IMR-90 (cell line): ENCODE data around the gene CCT5. TPM values are rescaled to one million over a fixed set of nuclear protein-coding genes. Genes with fewer than 3 reads are reported as not detected.

Experiments
- ATAC-seq: fragments of 200-7000 bp; cut with Tn5 transposase; 2 replicates; pipeline ENCODE4 v1.9.1; 2020; ENCODE audit warnings: low read depth, mild to moderate bottlenecking, moderate library complexity
- BruUV-seq: library from RNA; stranded (reverse); fragments of 400-500 nt; replicated peaks from 2 replicates; lab custom pipeline; 2021; lab: Mats Ljungman, UMichigan
- CTCF ChIA-PET: fragments of 300-600 bp; formaldehyde crosslinking; extraction: SDS; loops from one replicate; lab custom pipeline; 2021; ENCODE audit warnings: antibody characterized with exemption; lab: Yijun Ruan, JAX
- POLR2A ChIA-PET: fragments of 300-600 bp; sonication (Branson Sonifier 250); formaldehyde crosslinking; loops from one replicate; lab custom pipeline; 2022; ENCODE audit warnings: antibody characterized with exemption; ENCODE audit not compliant: unreplicated experiment; lab: Charles Lee
- DNase-seq: peaks from one replicate; pipeline ENCODE4 v3.0.0; 2013
- H2AFZ ChIP-seq: replicated peaks from 2 replicates; pipeline ENCODE3; 2013; ENCODE audit warnings: low read length, mild to moderate bottlenecking; ENCODE audit not compliant: poor library complexity
- H2AK5ac ChIP-seq: 2 replicates; pipeline ENCODE4 v1.6.1; 2013; ENCODE audit warnings: low read depth, low read length, inconsistent platforms
- H2AK9ac ChIP-seq: replicated peaks from 2 replicates; pipeline ENCODE3; 2013; ENCODE audit warnings: mild to moderate bottlenecking, low read depth, low read length, moderate library complexity; ENCODE audit not compliant: poor library complexity
- H2BK120ac ChIP-seq: 2 replicates; pipeline ENCODE4 v1.6.1; 2013; ENCODE audit warnings: low read depth, low read length, inconsistent platforms
- H2BK15ac ChIP-seq: 3 replicates; pipeline ENCODE4 v1.6.1; 2013; ENCODE audit warnings: low read depth, low read length, inconsistent platforms
- H2BK20ac ChIP-seq: 2 replicates; pipeline ENCODE4 v1.6.1; 2013; ENCODE audit warnings: low read depth, mild to moderate bottlenecking, inconsistent platforms, low read length, moderate library complexity
- H2BK5ac ChIP-seq: 2 replicates; pipeline ENCODE4 v1.6.1; 2013; ENCODE audit warnings: mild to moderate bottlenecking, low read depth, low read length, inconsistent platforms; ENCODE audit not compliant: poor library complexity, severe bottlenecking
- H3K14ac ChIP-seq: replicated peaks from 2 replicates; pipeline ENCODE4 v1.6.1; 2013; ENCODE audit warnings: low read depth, low read length, inconsistent platforms
- H3K18ac ChIP-seq: 2 replicates; pipeline ENCODE4 v1.6.1; 2013; ENCODE audit warnings: low read depth, low read length, control low read depth
- H3K23ac ChIP-seq: 2 replicates; pipeline ENCODE4 v1.6.1; 2013; ENCODE audit warnings: low read depth, low read length, inconsistent platforms
- H3K27ac ChIP-seq: 2 replicates; pipeline ENCODE4 v1.5.1; 2013; ENCODE audit warnings: mild to moderate bottlenecking, control low read depth, low read length; ENCODE audit not compliant: insufficient read depth
- H3K27me3 ChIP-seq: 2 replicates; pipeline ENCODE4 v1.6.1; 2013; ENCODE audit warnings: low read length; ENCODE audit not compliant: control insufficient read depth, insufficient read depth
- H3K36me3 ChIP-seq: 2 replicates; pipeline ENCODE4 v1.6.1; 2013; ENCODE audit warnings: low read length, mixed read lengths; ENCODE audit not compliant: control insufficient read depth, insufficient read depth
- H3K4ac ChIP-seq: 2 replicates; pipeline ENCODE4 v1.6.1; 2013; ENCODE audit warnings: low read depth, low read length, inconsistent platforms
- H3K4me1 ChIP-seq: 2 replicates; pipeline ENCODE4 v1.6.1; 2013; ENCODE audit warnings: low read length, mixed read lengths; ENCODE audit not compliant: control insufficient read depth, insufficient read depth
- H3K4me2 ChIP-seq: 2 replicates; pipeline ENCODE4 v1.6.1; 2013; ENCODE audit warnings: low read depth, mild to moderate bottlenecking, control low read depth, low read length, moderate library complexity
- H3K4me3 ChIP-seq: 2 replicates; pipeline ENCODE4 v1.5.1; 2013; ENCODE audit warnings: low read depth, mild to moderate bottlenecking, control low read depth, low read length, moderate library complexity; ENCODE audit not compliant: insufficient read depth
- H3K56ac ChIP-seq: 2 replicates; pipeline ENCODE4 v1.6.1; 2013; ENCODE audit warnings: low read length, inconsistent platforms; ENCODE audit not compliant: insufficient read depth; ENCODE audit errors: extremely low read depth
- H3K79me1 ChIP-seq, 2 experiments: 2 replicates each; pipeline ENCODE4 v1.6.1; 2013; ENCODE audit warnings: low read length in 2 of 2, inconsistent platforms in 1 of 2, low read depth in 1 of 2
- H3K9ac ChIP-seq: 2 replicates; pipeline ENCODE4 v1.6.1; 2013; ENCODE audit warnings: low read depth, low read length, control low read depth
- H3K9me1 ChIP-seq: 2 replicates; pipeline ENCODE4 v1.6.1; 2013; ENCODE audit warnings: low read length, inconsistent platforms; ENCODE audit not compliant: insufficient read depth
- H3K9me3 ChIP-seq: 2 replicates; pipeline ENCODE4 v1.6.1; 2013; ENCODE audit warnings: low read length; ENCODE audit not compliant: control insufficient read depth, insufficient read depth
- H4K20me1 ChIP-seq: 2 replicates; pipeline ENCODE4 v1.6.1; 2013; ENCODE audit warnings: low read length, inconsistent platforms; ENCODE audit not compliant: insufficient read depth
- H4K5ac ChIP-seq: 2 replicates; pipeline ENCODE4 v1.6.1; 2013; ENCODE audit warnings: mild to moderate bottlenecking, low read depth, low read length, control low read depth
- H4K8ac ChIP-seq, 2 experiments: 2 replicates each; pipeline ENCODE4 v1.6.1; 2013; ENCODE audit warnings: low read depth in 2 of 2, low read length in 2 of 2, control low read depth in 1 of 2, inconsistent platforms in 1 of 2
- H4K91ac ChIP-seq: 2 replicates; pipeline ENCODE4 v1.6.1; 2013; ENCODE audit warnings: low read depth, low read length, inconsistent platforms; ENCODE audit not compliant: insufficient read depth
- BHLHE40 ChIP-seq: fragments of 150-350 bp; IDR thresholded peaks from 2 replicates; pipeline ENCODE4 v1.6.1; 2016; ENCODE audit warnings: mild to moderate bottlenecking, low read depth, low read length
- CHD1 ChIP-seq: IDR thresholded peaks from 2 replicates; pipeline ENCODE4 v1.6.1; 2012; ENCODE audit warnings: low read depth, low read length, improper control_type of control experiment
- FOS ChIP-seq: fragments of 150-350 bp; IDR thresholded peaks from 2 replicates; pipeline ENCODE4 v1.6.1; 2016; ENCODE audit warnings: low read depth, low read length
- MAFK ChIP-seq: IDR thresholded peaks from 2 replicates; pipeline ENCODE4 v1.6.1; 2012; ENCODE audit warnings: low read depth, low read length, improper control_type of control experiment
- MAZ ChIP-seq: IDR thresholded peaks from 2 replicates; pipeline ENCODE4 v1.6.1; 2012; ENCODE audit warnings: low read depth, mild to moderate bottlenecking, low read length, improper control_type of control experiment, moderate library complexity, borderline replicate concordance
- MXI1 ChIP-seq: IDR thresholded peaks from 2 replicates; pipeline ENCODE4 v1.6.1; 2012; ENCODE audit warnings: low read depth, mild to moderate bottlenecking, low read length, moderate library complexity, borderline replicate concordance
- POLR2A ChIP-seq: IDR thresholded peaks from 2 replicates; pipeline ENCODE4 v1.6.1; 2012; ENCODE audit warnings: mild to moderate bottlenecking, low read depth, low read length
- RCOR1 ChIP-seq: IDR thresholded peaks from 2 replicates; pipeline ENCODE4 v1.6.1; 2012; ENCODE audit warnings: mild to moderate bottlenecking, low read length, improper control_type of control experiment; ENCODE audit not compliant: insufficient replicate concordance
- SMC3 ChIP-seq: fragments of 150-350 bp; IDR thresholded peaks from 2 replicates; pipeline ENCODE4 v1.6.1; 2016; ENCODE audit warnings: low read depth, mild to moderate bottlenecking, antibody characterized with exemption, low read length, moderate library complexity
- WGBS, 2 experiments: methylation state at CpG; one replicate each; pipeline versions ENCODE4 v1.1.5 to v1.1.7; 2013; ENCODE audit warnings: missing lambda C conversion rate in 2 of 2; ENCODE audit not compliant: insufficient read length in 1 of 2; ENCODE audit errors: extremely low coverage in 2 of 2; 5-methylcytosine and 5-hydroxymethylcytosine counted together
- dilution Hi-C: fragments of 300-500 bp; cut with HindIII; formaldehyde crosslinking; loops from one replicate; pipeline ENCODE4 v1.14.3; 2018; ENCODE audit warnings: low sequenced_read_pairs; ENCODE audit not compliant: unreplicated experiment
- in situ Hi-C: fragments of 300-500 bp; cut with MboI; formaldehyde crosslinking; loops from 3 replicates; pipeline ENCODE4 v1.14.3; 2019; ENCODE audit warnings: low sequenced_read_pairs, inconsistent platforms, mixed read lengths
- intact Hi-C: fragments of 100-400 bp; cut with micrococcal nuclease; formaldehyde crosslinking; loops from 2 replicates; pipeline ENCODE4 v1.10.0; 2022
- polyA plus RNA-seq, 3 experiments: library from polyadenylated mRNA; depleted of rRNA; stranded (reverse); fragments of >200 nt; gene quantifications; 2 replicates each; pipeline ENCODE4 v1.2.3, GENCODE V29; 2012; ENCODE audit warnings: low replicate concordance in 1 of 3
- total RNA-seq: library from RNA; depleted of rRNA; stranded (reverse); fragments of >200 nt; gene quantifications from 2 replicates; pipeline ENCODE4 v1.2.3, GENCODE V29; 2012
- TF ChIP-seq, protein P1 (sequence below): conservative IDR thresholded peaks from 2 replicates; pipeline ENCODE4 v1.5.1; 2012; ENCODE audit warnings: mild to moderate bottlenecking, low read depth, low read length, improper control_type of control experiment
- TF ChIP-seq, protein P2 (sequence below): fragments of 150-350 bp; IDR thresholded peaks from 2 replicates; pipeline ENCODE4 v1.6.1; 2017; ENCODE audit warnings: mild to moderate bottlenecking, antibody characterized with exemption, low read length, low read depth
- TF ChIP-seq, protein P3 (sequence below): fragments of 150-350 bp; IDR thresholded peaks from 2 replicates; pipeline ENCODE4 v1.6.1; 2016; ENCODE audit warnings: low read depth, mild to moderate bottlenecking, low read length, moderate library complexity, borderline replicate concordance

Gene CCT5
- total and polyA plus RNA-seq, 2 of the 4 experiments (the other 2 are of a cell fraction) = 358 to 481 TPM

DNA sequence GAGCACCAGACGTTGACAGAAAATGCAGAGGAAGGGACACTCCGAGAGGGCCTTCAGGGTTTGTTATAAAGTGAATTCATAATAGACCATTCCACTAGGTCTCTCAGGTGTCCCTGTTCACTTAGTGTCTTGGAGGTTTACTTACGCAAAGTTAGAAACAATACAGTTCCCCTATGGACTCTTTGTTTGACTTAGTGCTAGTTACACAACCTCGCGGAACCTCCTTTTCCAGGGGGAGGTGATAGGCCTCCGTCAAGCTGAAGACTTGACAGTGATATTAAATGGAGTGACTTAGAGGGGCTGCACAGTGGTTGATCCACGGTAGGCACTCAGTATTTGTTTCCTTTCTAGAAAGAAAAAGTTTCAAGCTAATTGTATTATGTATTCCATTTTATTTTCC lies 1.3 kb downstream of the CCT5 start:
- dilution Hi-C loops = no loop called here

More for the DNA sequence above, 1.3 kb downstream of the CCT5 start:
- Histone ChIP-seq H2BK120ac (no peak overlapping the region), H3K9me3 (no peaks in the 10 kb centered on the region), H4K91ac (no peak overlapping the region), H3K18ac (no peak overlapping the region), H3K4me1 (peaks cover 8% of the 10 kb centered on the region), H2BK15ac (no peak overlapping the region), H3K27me3 (no peaks in the 10 kb centered on the region), H3K56ac (peak overlapping the region; percentile 94; the same call in 1 of the 2 replicates), H3K36me3 (peaks cover 10% of the 10 kb centered on the region), H2BK20ac (no peak overlapping the region), H3K23ac (peak overlapping the region; percentile 99), H2AFZ (no peak overlapping the region), H4K20me1 (peaks cover 48% of the 10 kb centered on the region), H4K5ac (no peak overlapping the region), H3K4me2 (peak overlapping the region; percentile 94), H2AK5ac (no peak overlapping the region), H3K27ac (peak overlapping the region; percentile 96; the same call in 1 of the 2 replicates), H3K9me1 (peaks cover 10% of the 10 kb centered on the region; the same call in 1 of the 2 replicates), H3K4me3 (peak overlapping the region; percentile 64), H2AK9ac (peak overlapping the region; percentile 0), H3K9ac (peak overlapping the region; percentile 97), H4K8ac (no peak overlapping the region; a peak in 1 of 4 replicates), H3K79me1 (peaks cover 20 to 70% of the 10 kb centered on the region in 2 experiments), H3K14ac (peak overlapping the region; percentile 100), H3K4ac (peak overlapping the region; percentile 100; the same call in 1 of the 2 replicates), H2BK5ac (no peak overlapping the region)
- no CpG with 5 or more reads among the region's 7 CpGs for WGBS, 2 experiments
- BruUV-seq = no TSS peak
- in situ Hi-C loops = no loop called here
- DNase-seq (no peak), ATAC-seq (no peak)
- ChIA-PET POLR2A (no interaction called here), CTCF (no interaction called here)
- intact Hi-C loops = no loop called here
- TF ChIP-seq SMC3 (no peak), RCOR1 (no peak), FOS (no peak), BHLHE40 (no peak), CHD1 (no peak), MAFK (no peak), MXI1 (no peak), MAZ (no peak), POLR2A (no peak)
- TF ChIP-seq, protein P1, sequence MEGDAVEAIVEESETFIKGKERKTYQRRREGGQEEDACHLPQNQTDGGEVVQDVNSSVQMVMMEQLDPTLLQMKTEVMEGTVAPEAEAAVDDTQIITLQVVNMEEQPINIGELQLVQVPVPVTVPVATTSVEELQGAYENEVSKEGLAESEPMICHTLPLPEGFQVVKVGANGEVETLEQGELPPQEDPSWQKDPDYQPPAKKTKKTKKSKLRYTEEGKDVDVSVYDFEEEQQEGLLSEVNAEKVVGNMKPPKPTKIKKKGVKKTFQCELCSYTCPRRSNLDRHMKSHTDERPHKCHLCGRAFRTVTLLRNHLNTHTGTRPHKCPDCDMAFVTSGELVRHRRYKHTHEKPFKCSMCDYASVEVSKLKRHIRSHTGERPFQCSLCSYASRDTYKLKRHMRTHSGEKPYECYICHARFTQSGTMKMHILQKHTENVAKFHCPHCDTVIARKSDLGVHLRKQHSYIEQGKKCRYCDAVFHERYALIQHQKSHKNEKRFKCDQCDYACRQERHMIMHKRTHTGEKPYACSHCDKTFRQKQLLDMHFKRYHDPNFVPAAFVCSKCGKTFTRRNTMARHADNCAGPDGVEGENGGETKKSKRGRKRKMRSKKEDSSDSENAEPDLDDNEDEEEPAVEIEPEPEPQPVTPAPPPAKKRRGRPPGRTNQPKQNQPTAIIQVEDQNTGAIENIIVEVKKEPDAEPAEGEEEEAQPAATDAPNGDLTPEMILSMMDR = no peak
- TF ChIP-seq, protein P2, sequence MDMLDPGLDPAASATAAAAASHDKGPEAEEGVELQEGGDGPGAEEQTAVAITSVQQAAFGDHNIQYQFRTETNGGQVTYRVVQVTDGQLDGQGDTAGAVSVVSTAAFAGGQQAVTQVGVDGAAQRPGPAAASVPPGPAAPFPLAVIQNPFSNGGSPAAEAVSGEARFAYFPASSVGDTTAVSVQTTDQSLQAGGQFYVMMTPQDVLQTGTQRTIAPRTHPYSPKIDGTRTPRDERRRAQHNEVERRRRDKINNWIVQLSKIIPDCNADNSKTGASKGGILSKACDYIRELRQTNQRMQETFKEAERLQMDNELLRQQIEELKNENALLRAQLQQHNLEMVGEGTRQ = no peak
- TF ChIP-seq, protein P3, sequence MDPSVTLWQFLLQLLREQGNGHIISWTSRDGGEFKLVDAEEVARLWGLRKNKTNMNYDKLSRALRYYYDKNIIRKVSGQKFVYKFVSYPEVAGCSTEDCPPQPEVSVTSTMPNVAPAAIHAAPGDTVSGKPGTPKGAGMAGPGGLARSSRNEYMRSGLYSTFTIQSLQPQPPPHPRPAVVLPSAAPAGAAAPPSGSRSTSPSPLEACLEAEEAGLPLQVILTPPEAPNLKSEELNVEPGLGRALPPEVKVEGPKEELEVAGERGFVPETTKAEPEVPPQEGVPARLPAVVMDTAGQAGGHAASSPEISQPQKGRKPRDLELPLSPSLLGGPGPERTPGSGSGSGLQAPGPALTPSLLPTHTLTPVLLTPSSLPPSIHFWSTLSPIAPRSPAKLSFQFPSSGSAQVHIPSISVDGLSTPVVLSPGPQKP = no peak
